HepG2 (cell line): Measurements from ENCODE around the gene SEH1L. TPM values are rescaled to one million over a fixed set of nuclear protein-coding genes. Genes with fewer than 3 reads are reported as not detected.
A peak's percentile ranks its signal among the peaks of the same experiment; 100 is the strongest.

Experiments
- GABPB1 ChIP-seq: IDR thresholded peaks from 2 replicates; pipeline ENCODE4 v1.6.1; 2016; ENCODE audit warnings: mild to moderate bottlenecking, missing genetic modification reagents, moderate library complexity, missing compliant biosample characterization
- GATAD1 ChIP-seq: IDR thresholded peaks from 2 replicates; pipeline ENCODE4 v1.6.1; 2016; ENCODE audit warnings: missing genetic modification reagents, missing compliant biosample characterization
- KDM1A ChIP-seq: IDR thresholded peaks from 2 replicates; pipeline ENCODE4 v1.6.1; 2016; ENCODE audit warnings: missing compliant biosample characterization
- KMT2A ChIP-seq: sonication (generic); formaldehyde crosslinking; IDR thresholded peaks from 2 replicates; pipeline ENCODE4 v1.4.0; 2020; ENCODE audit warnings: missing genetic modification reagents
- MAFF ChIP-seq: IDR thresholded peaks from 2 replicates; pipeline ENCODE4 v1.6.1; 2011; ENCODE audit warnings: low read depth, low read length, improper control_type of control experiment
- TMF1 ChIP-seq: sonication (generic); formaldehyde crosslinking; IDR thresholded peaks from 2 replicates; pipeline ENCODE4 v1.8.1; 2022; ENCODE audit warnings: low read depth, missing genetic modification reagents
- ZNF136 ChIP-seq: sonication (generic); formaldehyde crosslinking; IDR thresholded peaks from 2 replicates; pipeline ENCODE4 v1.8.1; 2022; ENCODE audit warnings: low read depth, mild to moderate bottlenecking, moderate library complexity, missing genetic modification reagents
- ZNF20 ChIP-seq: sonication (generic); formaldehyde crosslinking; IDR thresholded peaks from 2 replicates; pipeline ENCODE4 v1.4.0; 2020; ENCODE audit warnings: mild to moderate bottlenecking, moderate library complexity, missing genetic modification reagents
- ZNF3 ChIP-seq: IDR thresholded peaks from 2 replicates; pipeline ENCODE4 v1.7.0; 2017; ENCODE audit warnings: inconsistent platforms
- ZNF549 ChIP-seq: sonication (generic); formaldehyde crosslinking; IDR thresholded peaks from 2 replicates; pipeline ENCODE4 v1.5.0; 2020; ENCODE audit warnings: missing genetic modification reagents
- polyA plus RNA-seq, 8 experiments: library from polyadenylated mRNA; depleted of rRNA in 3 of 8; stranded (reverse) in 7 of 8; unstranded in 1 of 8; fragments of >200 nt; fragmentation: Illumina TruSeq in 4 of 8; extraction: Trizol in 4 of 8; gene quantifications; 2 replicates each; pipeline versions ENCODE4 v1.2.1 to v1.2.3, GENCODE V29; 2011 to 2016; ENCODE audit warnings: low read depth in 4 of 8, missing spikeins in 1 of 8, mixed read lengths in 1 of 8; ENCODE audit not compliant: insufficient read depth in 1 of 8
- total RNA-seq, 5 experiments: library from RNA; depleted of rRNA; stranded (reverse); fragments of >200 nt; fragmentation: Illumina TruSeq; extraction: Trizol; gene quantifications; 2 replicates each; pipeline ENCODE4 v1.2.3, GENCODE V29; 2016; ENCODE audit warnings: low read depth in 1 of 5
- TF ChIP-seq, protein P1 (sequence below): IDR thresholded peaks from 2 replicates; pipeline ENCODE4 v1.6.1; 2016; ENCODE audit warnings: control low read depth
- TF ChIP-seq, protein P2 (sequence below): sonication (generic); formaldehyde crosslinking; IDR thresholded peaks from 2 replicates; pipeline ENCODE4 v1.4.0; 2020; ENCODE audit warnings: missing genetic modification reagents
- TF ChIP-seq, protein P3 (sequence below): sonication (generic); formaldehyde crosslinking; IDR thresholded peaks from 2 replicates; pipeline ENCODE4 v1.5.0; 2020; ENCODE audit warnings: mild to moderate bottlenecking, missing genetic modification reagents, borderline replicate concordance
- TF ChIP-seq, protein P4 (sequence below), 2 experiments: fragments of 450-650 bp in 1 of 2; sonication (generic) in 1 of 2; formaldehyde crosslinking in 1 of 2; IDR thresholded peaks; 2 replicates each; pipeline versions ENCODE4 v1.6.1 to v1.8.0; 2016 to 2022; ENCODE audit warnings: antibody characterized with exemption in 1 of 2, mild to moderate bottlenecking in 1 of 2, missing genetic modification reagents in 1 of 2

The SEH1L gene
- total and polyA plus RNA-seq, 2 of the 13 experiments (the other 11 are each of a cell fraction or from before 2014, with no cell fraction given) = 59.6 to 63.5 TPM

DNA sequence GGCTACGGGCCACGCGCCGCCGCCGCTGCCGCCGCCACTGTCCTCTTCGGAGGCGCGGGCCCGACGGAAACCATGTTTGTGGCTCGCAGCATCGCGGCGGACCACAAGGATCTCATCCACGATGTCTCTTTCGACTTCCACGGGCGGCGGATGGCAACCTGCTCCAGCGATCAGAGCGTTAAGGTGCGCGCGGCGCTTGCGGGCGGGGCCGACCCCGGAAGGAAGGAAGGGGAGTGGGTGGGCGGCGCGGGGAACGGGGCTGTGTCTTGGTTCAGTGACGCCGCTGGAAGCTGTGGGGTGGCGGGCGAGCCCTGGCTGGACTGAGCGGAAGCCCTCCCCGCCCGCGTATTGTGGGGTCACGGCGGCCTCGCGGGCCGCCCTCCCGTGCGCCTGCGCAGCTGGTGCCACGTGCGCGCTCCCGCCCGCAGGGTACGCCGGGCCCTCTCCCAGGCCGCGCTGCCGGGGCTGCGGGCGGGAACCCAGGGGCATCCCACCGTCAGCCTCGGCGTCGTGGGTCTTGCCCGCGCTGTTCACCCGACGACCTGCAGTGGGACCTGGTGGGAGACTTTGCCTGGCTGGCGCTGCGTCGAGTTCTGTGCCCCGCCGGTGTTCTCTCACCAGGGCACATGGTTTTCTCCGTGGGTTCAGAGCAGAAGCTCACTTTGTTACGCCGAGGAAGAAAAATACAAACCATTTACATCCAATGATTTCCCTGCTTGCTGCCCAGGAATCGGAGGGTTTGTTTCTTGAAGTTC lies 416 bp downstream of the SEH1L start (continued):
- TF ChIP-seq ZNF20 (no peak), TMF1 (CRISPR knock-in tag) (peak; percentile 98), KMT2A (CRISPR knock-in tag) (peak; percentile 80; the same call in 1 of the 2 replicates), MAFF (no peak), KDM1A (CRISPR knock-in tag) (no peak), ZNF3 (CRISPR knock-in tag) (no peak), GATAD1 (CRISPR knock-in tag) (no peak; the same call in 1 of the 2 replicates), ZNF136 (no peak), GABPB1 (peak; percentile 91), ZNF549 (no peak)
- TF ChIP-seq, protein P1, sequence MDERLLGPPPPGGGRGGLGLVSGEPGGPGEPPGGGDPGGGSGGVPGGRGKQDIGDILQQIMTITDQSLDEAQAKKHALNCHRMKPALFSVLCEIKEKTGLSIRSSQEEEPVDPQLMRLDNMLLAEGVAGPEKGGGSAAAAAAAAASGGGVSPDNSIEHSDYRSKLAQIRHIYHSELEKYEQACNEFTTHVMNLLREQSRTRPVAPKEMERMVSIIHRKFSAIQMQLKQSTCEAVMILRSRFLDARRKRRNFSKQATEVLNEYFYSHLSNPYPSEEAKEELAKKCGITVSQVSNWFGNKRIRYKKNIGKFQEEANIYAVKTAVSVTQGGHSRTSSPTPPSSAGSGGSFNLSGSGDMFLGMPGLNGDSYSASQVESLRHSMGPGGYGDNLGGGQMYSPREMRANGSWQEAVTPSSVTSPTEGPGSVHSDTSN (CRISPR knock-in tag) = no peak
- TF ChIP-seq, protein P2, sequence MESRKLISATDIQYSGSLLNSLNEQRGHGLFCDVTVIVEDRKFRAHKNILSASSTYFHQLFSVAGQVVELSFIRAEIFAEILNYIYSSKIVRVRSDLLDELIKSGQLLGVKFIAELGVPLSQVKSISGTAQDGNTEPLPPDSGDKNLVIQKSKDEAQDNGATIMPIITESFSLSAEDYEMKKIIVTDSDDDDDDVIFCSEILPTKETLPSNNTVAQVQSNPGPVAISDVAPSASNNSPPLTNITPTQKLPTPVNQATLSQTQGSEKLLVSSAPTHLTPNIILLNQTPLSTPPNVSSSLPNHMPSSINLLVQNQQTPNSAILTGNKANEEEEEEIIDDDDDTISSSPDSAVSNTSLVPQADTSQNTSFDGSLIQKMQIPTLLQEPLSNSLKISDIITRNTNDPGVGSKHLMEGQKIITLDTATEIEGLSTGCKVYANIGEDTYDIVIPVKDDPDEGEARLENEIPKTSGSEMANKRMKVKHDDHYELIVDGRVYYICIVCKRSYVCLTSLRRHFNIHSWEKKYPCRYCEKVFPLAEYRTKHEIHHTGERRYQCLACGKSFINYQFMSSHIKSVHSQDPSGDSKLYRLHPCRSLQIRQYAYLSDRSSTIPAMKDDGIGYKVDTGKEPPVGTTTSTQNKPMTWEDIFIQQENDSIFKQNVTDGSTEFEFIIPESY (CRISPR knock-in tag) = no peak
- TF ChIP-seq, protein P3, sequence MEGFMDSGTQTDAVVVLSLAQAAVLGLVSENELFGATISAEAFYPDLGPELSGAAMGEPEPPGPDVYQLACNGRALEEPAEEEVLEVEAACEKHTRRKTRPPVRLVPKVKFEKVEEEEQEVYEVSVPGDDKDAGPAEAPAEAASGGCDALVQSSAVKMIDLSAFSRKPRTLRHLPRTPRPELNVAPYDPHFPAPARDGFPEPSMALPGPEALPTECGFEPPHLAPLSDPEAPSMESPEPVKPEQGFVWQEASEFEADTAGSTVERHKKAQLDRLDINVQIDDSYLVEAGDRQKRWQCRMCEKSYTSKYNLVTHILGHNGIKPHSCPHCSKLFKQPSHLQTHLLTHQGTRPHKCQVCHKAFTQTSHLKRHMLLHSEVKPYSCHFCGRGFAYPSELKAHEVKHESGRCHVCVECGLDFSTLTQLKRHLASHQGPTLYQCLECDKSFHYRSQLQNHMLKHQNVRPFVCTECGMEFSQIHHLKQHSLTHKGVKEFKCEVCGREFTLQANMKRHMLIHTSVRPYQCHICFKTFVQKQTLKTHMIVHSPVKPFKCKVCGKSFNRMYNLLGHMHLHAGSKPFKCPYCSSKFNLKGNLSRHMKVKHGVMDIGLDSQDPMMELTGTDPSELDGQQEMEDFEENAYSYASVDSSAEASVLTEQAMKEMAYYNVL (CRISPR knock-in tag) = peak; percentile 60; the same call in 1 of the 2 replicates
- TF ChIP-seq, protein P4, sequence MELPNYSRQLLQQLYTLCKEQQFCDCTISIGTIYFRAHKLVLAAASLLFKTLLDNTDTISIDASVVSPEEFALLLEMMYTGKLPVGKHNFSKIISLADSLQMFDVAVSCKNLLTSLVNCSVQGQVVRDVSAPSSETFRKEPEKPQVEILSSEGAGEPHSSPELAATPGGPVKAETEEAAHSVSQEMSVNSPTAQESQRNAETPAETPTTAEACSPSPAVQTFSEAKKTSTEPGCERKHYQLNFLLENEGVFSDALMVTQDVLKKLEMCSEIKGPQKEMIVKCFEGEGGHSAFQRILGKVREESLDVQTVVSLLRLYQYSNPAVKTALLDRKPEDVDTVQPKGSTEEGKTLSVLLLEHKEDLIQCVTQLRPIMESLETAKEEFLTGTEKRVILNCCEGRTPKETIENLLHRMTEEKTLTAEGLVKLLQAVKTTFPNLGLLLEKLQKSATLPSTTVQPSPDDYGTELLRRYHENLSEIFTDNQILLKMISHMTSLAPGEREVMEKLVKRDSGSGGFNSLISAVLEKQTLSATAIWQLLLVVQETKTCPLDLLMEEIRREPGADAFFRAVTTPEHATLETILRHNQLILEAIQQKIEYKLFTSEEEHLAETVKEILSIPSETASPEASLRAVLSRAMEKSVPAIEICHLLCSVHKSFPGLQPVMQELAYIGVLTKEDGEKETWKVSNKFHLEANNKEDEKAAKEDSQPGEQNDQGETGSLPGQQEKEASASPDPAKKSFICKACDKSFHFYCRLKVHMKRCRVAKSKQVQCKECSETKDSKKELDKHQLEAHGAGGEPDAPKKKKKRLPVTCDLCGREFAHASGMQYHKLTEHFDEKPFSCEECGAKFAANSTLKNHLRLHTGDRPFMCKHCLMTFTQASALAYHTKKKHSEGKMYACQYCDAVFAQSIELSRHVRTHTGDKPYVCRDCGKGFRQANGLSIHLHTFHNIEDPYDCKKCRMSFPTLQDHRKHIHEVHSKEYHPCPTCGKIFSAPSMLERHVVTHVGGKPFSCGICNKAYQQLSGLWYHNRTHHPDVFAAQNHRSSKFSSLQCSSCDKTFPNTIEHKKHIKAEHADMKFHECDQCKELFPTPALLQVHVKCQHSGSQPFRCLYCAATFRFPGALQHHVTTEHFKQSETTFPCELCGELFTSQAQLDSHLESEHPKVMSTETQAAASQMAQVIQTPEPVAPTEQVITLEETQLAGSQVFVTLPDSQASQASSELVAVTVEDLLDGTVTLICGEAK (IDR thresholded peaks at IDR 0.05) = no peak
- TF ChIP-seq, protein P4 (CRISPR knock-in tag; IDR thresholded peaks at IDR 0.05) = peak; percentile 92
